Muscle of leg (tissue), 11 donors: Measurements from ENCODE around the gene GANC. TPM values are rescaled to one million over a fixed set of nuclear protein-coding genes. Genes with fewer than 3 reads are reported as not detected.

Experiments used
- DNase-seq: peaks from one replicate; pipeline ENCODE4 v3.0.0; 2013
- H3K27ac ChIP-seq: one replicate; pipeline ENCODE4 v1.5.1; 2013; ENCODE audit warnings: mild to moderate bottlenecking, low read length, control low read depth
- H3K27me3 ChIP-seq: one replicate; pipeline ENCODE4 v1.6.1; 2013; ENCODE audit warnings: low read length; ENCODE audit not compliant: control insufficient read depth, insufficient read depth
- H3K36me3 ChIP-seq: one replicate; pipeline ENCODE4 v1.6.1; 2013; ENCODE audit warnings: low read length; ENCODE audit not compliant: control insufficient read depth, insufficient read depth
- H3K4me1 ChIP-seq: one replicate; pipeline ENCODE4 v1.6.1; 2013; ENCODE audit warnings: low read length; ENCODE audit not compliant: control insufficient read depth, insufficient read depth
- H3K4me3 ChIP-seq: one replicate; pipeline ENCODE4 v1.5.1; 2013; ENCODE audit warnings: low read length, control low read depth
- H3K9me3 ChIP-seq: replicated peaks from 2 replicates; pipeline ENCODE4 v1.6.1; 2013; ENCODE audit warnings: low read depth, low read length; ENCODE audit not compliant: control insufficient read depth
- WGBS: methylation state at CpG from one replicate; pipeline ENCODE4 v1.1.5; 2013; ENCODE audit warnings: missing lambda C conversion rate; ENCODE audit not compliant: insufficient coverage; 5-methylcytosine and 5-hydroxymethylcytosine counted together
- polyA plus RNA-seq, 8 donors: library from polyadenylated mRNA; unstranded; fragments of 120-200 nt; gene quantifications; one replicate each; pipeline versions ENCODE4 v1.2.1 to v1.2.3, GENCODE V29; 2013; ENCODE audit warnings: inconsistent platforms in 1 of 8, low replicate concordance in 1 of 8; ENCODE audit not compliant: insufficient read length in 8 of 8, insufficient read depth in 1 of 8
- total RNA-seq: library from RNA; stranded (reverse); fragments of 120-200 nt; gene quantifications from one replicate; pipeline ENCODE4 v1.2.4, GENCODE V29; 2013

The GANC gene
- total and polyA plus RNA-seq, 9 donors = 11.7 to 18.0 (median 14.1) TPM

GRCh38 chr15:42385206-42385979, 112.4 kb downstream of the GANC start:
- no peaks in the 10 kb centered on the region for H3K9me3 ChIP-seq
- 13% methylated on average over 4 of the region's 5 CpGs for WGBS
- no peaks in the 10 kb centered on the region for H3K27me3 ChIP-seq
- peak; percentile 17 for DNase-seq
- peaks cover 14% of the 10 kb centered on the region for H3K36me3 ChIP-seq
- no peak overlapping the region for H3K4me3 ChIP-seq
- H3K4me1 ChIP-seq = peaks cover 25% of the 10 kb centered on the region
- peak overlapping the region; percentile 78 for H3K27ac ChIP-seq

DNA sequence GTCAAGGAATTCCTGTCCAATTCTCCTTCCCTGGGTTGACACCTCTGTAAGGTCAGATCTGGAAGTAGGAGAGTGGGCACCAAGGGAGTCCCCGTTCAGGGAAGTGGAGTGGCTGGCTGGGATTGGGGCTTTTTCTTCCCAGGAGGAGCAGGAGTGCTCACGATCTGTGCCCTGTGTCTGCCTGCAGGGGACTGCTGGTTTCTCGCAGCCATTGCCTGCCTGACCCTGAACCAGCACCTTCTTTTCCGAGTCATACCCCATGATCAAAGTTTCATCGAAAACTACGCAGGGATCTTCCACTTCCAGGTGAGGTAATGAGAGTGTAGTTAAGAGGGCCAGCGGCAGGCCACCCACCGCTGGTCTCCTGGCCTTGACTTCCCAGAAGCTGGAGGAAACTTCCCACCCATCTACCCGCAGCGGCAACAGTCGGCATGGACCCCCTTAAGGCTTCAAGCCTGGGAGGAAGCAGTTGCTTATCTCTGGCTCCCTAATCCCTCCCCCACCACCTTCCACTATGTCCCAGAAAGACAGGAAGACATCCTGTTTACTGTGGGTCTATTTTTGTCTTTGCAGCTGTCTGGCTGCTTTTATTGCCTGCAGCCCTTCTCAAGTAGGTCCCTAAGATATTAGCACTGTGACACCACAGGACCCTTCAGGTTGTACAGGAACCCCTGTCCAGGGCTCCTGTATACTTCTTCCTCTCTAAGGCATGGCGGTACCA, 113.1 kb downstream of the GANC start:
- H3K9me3 ChIP-seq = no peaks in the 10 kb centered on the region
- peak; percentile 75 for DNase-seq
- H3K36me3 ChIP-seq = peaks cover 14% of the 10 kb centered on the region
- no peak overlapping the region for H3K4me3 ChIP-seq
- peaks cover 25% of the 10 kb centered on the region for H3K4me1 ChIP-seq
- no peaks in the 10 kb centered on the region for H3K27me3 ChIP-seq
- peak overlapping the region; percentile 78 for H3K27ac ChIP-seq
- WGBS = 67% methylated on average over 2 of the region's 12 CpGs

- H3K27ac ChIP-seq = no peak overlapping the region
- no peaks in the 10 kb centered on the region for H3K9me3 ChIP-seq
- no peaks in the 10 kb centered on the region for H3K27me3 ChIP-seq
- no peak overlapping the region for H3K4me3 ChIP-seq
- peaks cover 17% of the 10 kb centered on the region for H3K36me3 ChIP-seq
- peaks cover 25% of the 10 kb centered on the region for H3K4me1 ChIP-seq
- 91% methylated on average over 4 of the region's 8 CpGs for WGBS
- DNase-seq = peak; percentile 30
Observed at GRCh38 chr15:42387603-42388002, 114.6 kb downstream of the GANC start.

- Histone ChIP-seq H3K4me3 (no peak overlapping the region), H3K27me3 (no peaks in the 10 kb centered on the region), H3K27ac (no peak overlapping the region), H3K36me3 (peaks cover 25% of the 10 kb centered on the region), H3K4me1 (peaks cover 4% of the 10 kb centered on the region), H3K9me3 (no peaks in the 10 kb centered on the region)
- DNase-seq = no peak
- 75% methylated on average over 9 of the region's 11 CpGs for WGBS
Observed at GRCh38 chr15:42392309-42393024, 119.5 kb downstream of the GANC start.

GRCh38 chr15:42394106-42394505, 121.1 kb downstream of the GANC start:
- peaks cover 21% of the 10 kb centered on the region for H3K36me3 ChIP-seq
- no peak for DNase-seq
- no peak overlapping the region for H3K27ac ChIP-seq
- H3K27me3 ChIP-seq = no peaks in the 10 kb centered on the region
- no peaks in the 10 kb centered on the region for H3K9me3 ChIP-seq
- 77% methylated on average over 9 of the region's 13 CpGs for WGBS
- no peak overlapping the region for H3K4me3 ChIP-seq
- no peaks in the 10 kb centered on the region for H3K4me1 ChIP-seq

DNA sequence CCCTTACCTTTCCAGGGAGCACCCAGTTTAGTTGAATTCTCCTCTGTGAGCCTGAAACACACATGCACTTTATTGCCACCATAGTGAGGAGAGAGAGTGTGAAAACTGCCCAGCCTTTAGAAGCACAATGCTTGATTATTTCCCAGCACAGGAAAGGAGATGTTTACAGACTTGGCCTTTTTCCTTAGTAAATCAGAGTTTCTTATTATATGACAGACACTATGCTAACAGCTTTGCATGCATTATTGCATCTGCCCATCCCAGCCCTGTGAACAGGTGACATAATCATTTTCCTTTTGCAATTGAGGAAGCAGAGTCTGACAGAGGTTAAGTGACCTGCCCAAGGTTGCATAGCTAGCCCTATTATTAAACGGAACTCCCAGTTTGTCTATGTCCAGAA, 122.8 kb downstream of the GANC start:
- Histone ChIP-seq H3K4me1 (no peaks in the 10 kb centered on the region), H3K27ac (no peak overlapping the region), H3K4me3 (no peak overlapping the region), H3K27me3 (no peaks in the 10 kb centered on the region), H3K36me3 (peaks cover 24% of the 10 kb centered on the region), H3K9me3 (no peaks in the 10 kb centered on the region)
- no CpG with 5 or more reads among the region's 1 CpG for WGBS
- no peak for DNase-seq

DNA sequence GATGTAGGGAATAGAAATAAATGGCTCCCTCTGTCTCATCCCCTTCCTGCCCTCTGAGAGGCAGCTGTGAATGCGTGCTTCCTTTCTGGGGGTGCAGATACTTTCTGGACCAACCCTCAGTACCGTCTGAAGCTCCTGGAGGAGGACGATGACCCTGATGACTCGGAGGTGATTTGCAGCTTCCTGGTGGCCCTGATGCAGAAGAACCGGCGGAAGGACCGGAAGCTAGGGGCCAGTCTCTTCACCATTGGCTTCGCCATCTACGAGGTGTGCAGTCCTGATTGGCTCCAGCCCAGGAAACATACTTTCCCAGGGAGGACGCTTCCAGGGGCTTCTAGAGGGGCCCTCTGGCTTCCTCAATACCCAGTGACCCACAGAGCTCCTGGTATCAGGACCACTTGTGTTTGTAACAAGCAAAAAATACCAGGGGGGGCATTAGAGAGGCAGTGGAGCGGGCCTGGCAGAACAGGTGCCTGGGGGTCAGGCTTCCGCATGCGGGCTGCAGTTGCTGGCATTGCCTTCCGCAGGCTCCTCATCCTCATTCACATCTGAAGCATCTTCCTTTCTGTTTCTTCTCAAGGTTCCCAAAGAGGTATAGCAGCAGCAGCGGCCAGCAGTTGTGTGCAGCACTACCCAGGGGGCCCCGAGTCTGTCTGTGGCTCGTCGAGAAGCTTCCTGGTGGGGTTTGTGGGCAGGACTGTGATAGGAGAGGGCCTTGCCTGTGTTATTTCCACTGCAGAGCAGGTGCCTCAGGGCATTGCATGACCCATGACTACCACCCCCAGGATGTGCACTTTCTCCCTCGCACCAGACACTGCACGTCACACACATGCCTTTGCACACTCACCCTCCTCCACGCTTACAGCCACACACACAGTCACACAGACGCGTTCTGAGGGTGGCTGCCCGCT, 128.8 kb downstream of the GANC start:
- Histone ChIP-seq H3K36me3 (peaks cover 45% of the 10 kb centered on the region), H3K9me3 (no peaks in the 10 kb centered on the region), H3K4me3 (no peak overlapping the region), H3K27ac (no peak overlapping the region), H3K27me3 (no peaks in the 10 kb centered on the region), H3K4me1 (peaks cover 10% of the 10 kb centered on the region)
- DNase-seq = no peak
- WGBS = 74% methylated on average over 15 of the region's 24 CpGs

DNA sequence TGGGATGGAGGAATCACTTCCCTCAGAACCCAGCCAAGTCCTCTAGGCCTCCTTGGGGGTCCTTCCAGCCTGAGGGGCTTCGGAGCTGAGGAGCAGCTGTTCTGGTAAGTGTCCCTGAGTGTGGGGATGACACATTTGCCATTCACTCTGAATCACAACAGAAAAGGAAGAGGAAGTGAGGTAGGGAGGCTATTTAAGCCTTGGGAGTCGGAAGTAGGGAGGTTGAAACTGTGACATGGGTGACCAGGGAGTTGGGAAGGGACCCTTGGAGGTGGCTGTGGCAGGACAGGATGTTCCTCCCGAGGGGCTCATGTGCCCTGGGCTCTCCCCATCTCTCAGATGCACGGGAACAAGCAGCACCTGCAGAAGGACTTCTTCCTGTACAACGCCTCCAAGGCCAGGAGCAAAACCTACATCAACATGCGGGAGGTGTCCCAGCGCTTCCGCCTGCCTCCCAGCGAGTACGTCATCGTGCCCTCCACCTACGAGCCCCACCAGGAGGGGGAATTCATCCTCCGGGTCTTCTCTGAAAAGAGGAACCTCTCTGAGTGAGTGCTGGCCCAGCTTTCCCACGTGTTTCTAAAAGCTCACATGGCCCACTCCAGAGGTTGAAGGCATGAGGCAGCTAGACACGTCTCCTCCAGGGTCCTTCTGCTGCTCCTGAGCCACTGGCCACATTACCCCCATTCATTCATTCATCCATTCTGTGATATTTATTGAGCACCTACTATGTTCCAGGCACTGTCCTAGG, 129.6 kb downstream of the GANC start:
- H3K36me3 ChIP-seq = peaks cover 46% of the 10 kb centered on the region
- WGBS = 86% methylated on average over 9 of the region's 15 CpGs
- peaks cover 10% of the 10 kb centered on the region for H3K4me1 ChIP-seq

DNA sequence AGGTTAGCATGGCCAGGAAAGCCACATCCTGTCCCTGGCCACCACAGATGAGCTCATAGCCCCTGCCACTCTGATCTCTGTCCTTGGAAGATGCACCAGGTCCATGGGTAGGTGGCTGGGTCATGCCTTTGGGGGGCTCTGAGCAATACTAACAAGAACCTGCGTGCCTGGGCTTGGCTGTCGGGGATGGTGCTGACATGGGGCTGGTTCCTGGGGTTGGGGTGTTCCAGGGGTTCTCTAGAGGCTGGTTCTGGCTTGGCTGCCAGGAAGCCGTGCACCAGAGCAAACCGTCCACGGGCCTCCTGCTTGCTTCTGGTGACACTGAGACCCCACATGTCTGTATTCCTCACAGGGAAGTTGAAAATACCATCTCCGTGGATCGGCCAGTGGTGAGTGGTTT, 130.4 kb downstream of the GANC start:
- no peaks in the 10 kb centered on the region for H3K27me3 ChIP-seq
- no peaks in the 10 kb centered on the region for H3K9me3 ChIP-seq
- H3K27ac ChIP-seq = no peak overlapping the region
- peaks cover 10% of the 10 kb centered on the region for H3K4me1 ChIP-seq
- DNase-seq = no peak
- peaks cover 51% of the 10 kb centered on the region for H3K36me3 ChIP-seq
- H3K4me3 ChIP-seq = no peak overlapping the region
- WGBS = 90% methylated on average over 4 of the region's 7 CpGs

More for the DNA sequence above, 129.6 kb downstream of the GANC start:
- no peaks in the 10 kb centered on the region for H3K9me3 ChIP-seq
- no peak overlapping the region for H3K27ac ChIP-seq
- no peak for DNase-seq
- H3K4me3 ChIP-seq = no peak overlapping the region
- H3K27me3 ChIP-seq = no peaks in the 10 kb centered on the region
